ENCODE data around the gene NOG.

NOG gene

GRCh38 chr17:56593646-56594319 lies at the start of gene NOG:
Gene NOG, plus strand, starts transcription at chr17:56593699. Its CDS starts 525 bp downstream, at chr17:56594224.
- peak; percentile 69 for DNase-seq (ENCODE audit: low spot score)

GRCh38 chr17:56545106-56545505 lies 48.4 kb upstream of the NOG start:
- no peak for DNase-seq (ENCODE audit: low spot score)

- no peak for DNase-seq (ENCODE audit: low spot score)
These were observed 47.6 kb upstream of the NOG start for GRCh38 chr17:56545930-56546329.

- DNase-seq (ENCODE audit: low spot score): no peak
These were observed 44.8 kb upstream of the NOG start for GRCh38 chr17:56548661-56549060.

GRCh38 chr17:56549501-56549900 lies 44.0 kb upstream of the NOG start:
- no peak for DNase-seq (ENCODE audit: low spot score)

- no peak for DNase-seq (ENCODE audit: low spot score)
These were observed 35.8 kb upstream of the NOG start for GRCh38 chr17:56557682-56558081.

- DNase-seq (ENCODE audit: low spot score): no peak
These were observed 35.4 kb upstream of the NOG start for GRCh38 chr17:56558088-56558487.

GRCh38 chr17:56570199-56570598 lies 23.3 kb upstream of the NOG start:
- DNase-seq (ENCODE audit: low spot score): no peak

GRCh38 chr17:56571456-56571855 lies 22.0 kb upstream of the NOG start:
- no peak for DNase-seq (ENCODE audit: low spot score)

GRCh38 chr17:56577190-56577842 lies 16.2 kb upstream of the NOG start:
- DNase-seq (ENCODE audit: low spot score): no peak

GRCh38 chr17:56577843-56578204 lies 15.7 kb upstream of the NOG start:
- no peak for DNase-seq (ENCODE audit: low spot score)

GRCh38 chr17:56581635-56582627 lies 11.6 kb upstream of the NOG start:
- no peak for DNase-seq (ENCODE audit: low spot score)

- DNase-seq (ENCODE audit: low spot score): no peak
These were observed 9.7 kb upstream of the NOG start for GRCh38 chr17:56583772-56584171.

- no peak for DNase-seq (ENCODE audit: low spot score)
These were observed 6.2 kb upstream of the NOG start for GRCh38 chr17:56587298-56587697.

GRCh38 chr17:56592487-56593085 lies 913 bp upstream of the NOG start:
- peak; percentile 74 for DNase-seq (ENCODE audit: low spot score)

- peak; percentile 62 for DNase-seq (ENCODE audit: low spot score)
These were observed 333 bp upstream of the NOG start for GRCh38 chr17:56593086-56593645.

- peak; percentile 44 for DNase-seq (ENCODE audit: low spot score)
These were observed 1.0 kb downstream of the NOG start for GRCh38 chr17:56594320-56595107.

GRCh38 chr17:56595108-56595418 lies 1.6 kb downstream of the NOG start:
- no peak for DNase-seq (ENCODE audit: low spot score)

- DNase-seq (ENCODE audit: low spot score): no peak
These were observed 2.6 kb downstream of the NOG start for GRCh38 chr17:56595831-56596690.

All from HuH-7 (cell line).